Measurements from ENCODE around the gene MED19. TPM values are rescaled to one million over a fixed set of nuclear protein-coding genes. Genes with fewer than 3 reads are reported as not detected.
"Not testable (repeated sequence)": the region's sequence is repeated elsewhere in the genome, so short reads cannot be mapped to it uniquely, and the experiment has no call there.

MED19 gene
- total RNA-seq, 2 donors from 2014 or later = 7.0 to 17.0 TPM

- no peak overlapping the region for H3K27ac Mint-ChIP-seq
- H3K9me3 Mint-ChIP-seq = no peaks in the 10 kb centered on the region
- ATAC-seq (no peak), DNase-seq (ENCODE audit: low spot score) (no peak)
- H3K4me3 Mint-ChIP-seq = no peak overlapping the region
- no peaks in the 10 kb centered on the region for H3K36me3 Mint-ChIP-seq
- peaks cover 0 to 3% of the 10 kb centered on the region in 2 donors for H3K4me1 Mint-ChIP-seq (ENCODE audit: low read depth in 2 of 2)
- no peaks in the 10 kb centered on the region for H3K27me3 Mint-ChIP-seq
These were observed 16.8 kb upstream of the MED19 start for GRCh38 chr11:57728829-57729228.

- Mint-ChIP-seq H3K27ac (peak overlapping the region in 1 of 2 donors; percentile 2), H3K4me1 (ENCODE audit: low read depth in 2 of 2) (peaks cover 0 to 3% of the 10 kb centered on the region in 2 donors), H3K36me3 (no peaks in the 10 kb centered on the region), H3K9me3 (no peaks in the 10 kb centered on the region), H3K4me3 (no peak overlapping the region), H3K27me3 (no peaks in the 10 kb centered on the region)
- no peak for DNase-seq (ENCODE audit: low spot score)
- ATAC-seq = no peak
These were observed 15.2 kb upstream of the MED19 start for GRCh38 chr11:57727185-57727584.

- H3K4me3 Mint-ChIP-seq; DNase-seq (ENCODE audit: low spot score); ATAC-seq; H3K27me3 Mint-ChIP-seq; H3K36me3 Mint-ChIP-seq; H3K27ac Mint-ChIP-seq; H3K9me3 Mint-ChIP-seq: not testable (repeated sequence)
- H3K4me1 Mint-ChIP-seq (ENCODE audit: low read depth in 2 of 2) = peaks cover 14 to 17% of the 10 kb centered on the region in 2 donors
These were observed 4.7 kb upstream of the MED19 start for GRCh38 chr11:57716726-57717125.

GRCh38 chr11:57713835-57714234 lies 1.8 kb upstream of the MED19 start:
- ATAC-seq = no peak
- no peaks in the 10 kb centered on the region for H3K9me3 Mint-ChIP-seq
- peaks cover 28 to 41% of the 10 kb centered on the region in 2 donors for H3K4me1 Mint-ChIP-seq (ENCODE audit: low read depth in 2 of 2)

GRCh38 chr11:57712256-57713150 lies 488 bp upstream of the MED19 start, which contains the start of gene TMX2:
Gene TMX2 (plus strand): TSS chr11:57712593. CDS start chr11:57712619, 26 bp downstream.
- peak within 1 kb of the TSS; percentile 99 for H3K4me3 Mint-ChIP-seq

More at GRCh38 chr11:57713835-57714234, 1.8 kb upstream of the MED19 start:
- Mint-ChIP-seq H3K4me3 (peak overlapping the region; percentile 99), H3K27ac (peak overlapping the region; percentile 85 to 92), H3K27me3 (no peaks in the 10 kb centered on the region), H3K36me3 (peaks cover 4% of the 10 kb centered on the region)
- DNase-seq (ENCODE audit: low spot score) = no peak

GRCh38 chr11:57709802-57710367 lies 2.1 kb downstream of the MED19 start:
- DNase-seq (ENCODE audit: low spot score) (no peak), ATAC-seq (no peak)
- peak overlapping the region; percentile 33 to 56 for H3K27ac Mint-ChIP-seq
- H3K27me3 Mint-ChIP-seq = no peaks in the 10 kb centered on the region
- peak overlapping the region; percentile 3 for H3K4me3 Mint-ChIP-seq
- peaks cover 34 to 41% of the 10 kb centered on the region in 2 donors for H3K4me1 Mint-ChIP-seq (ENCODE audit: low read depth in 2 of 2)
- H3K36me3 Mint-ChIP-seq = peaks cover 5% of the 10 kb centered on the region
- H3K9me3 Mint-ChIP-seq = no peaks in the 10 kb centered on the region

More at GRCh38 chr11:57712256-57713150, 488 bp upstream of the MED19 start, which contains the start of gene TMX2:
- Mint-ChIP-seq H3K9me3 (no peaks in the 10 kb centered on the region), H3K27me3 (no peaks in the 10 kb centered on the region), H3K36me3 (peaks cover 4% of the 10 kb centered on the region), H3K4me1 (ENCODE audit: low read depth in 2 of 2) (peaks cover 34 to 41% of the 10 kb centered on the region in 2 donors), H3K27ac (peak within 1 kb of the TSS; percentile 85 to 92)
- DNase-seq (ENCODE audit: low spot score) (peak; percentile 93), ATAC-seq (peak; percentile 95 to 97)

GRCh38 chr11:57705432-57705831 lies 6.6 kb downstream of the MED19 start:
- peaks cover 12% of the 10 kb centered on the region in 2 donors for H3K4me1 Mint-ChIP-seq (ENCODE audit: low read depth in 2 of 2)
- not testable (repeated sequence) for H3K9me3 Mint-ChIP-seq; H3K27me3 Mint-ChIP-seq; DNase-seq (ENCODE audit: low spot score); H3K4me3 Mint-ChIP-seq; ATAC-seq; H3K27ac Mint-ChIP-seq
- H3K36me3 Mint-ChIP-seq = peaks cover 14% of the 10 kb centered on the region

GRCh38 chr11:57704932-57705331 lies 7.1 kb downstream of the MED19 start:
- H3K27me3 Mint-ChIP-seq = no peaks in the 10 kb centered on the region
- H3K27ac Mint-ChIP-seq = peak overlapping the region in 1 of 2 donors; percentile 1
- H3K4me3 Mint-ChIP-seq = no peak overlapping the region
- no peaks in the 10 kb centered on the region for H3K9me3 Mint-ChIP-seq
- peaks cover 18% of the 10 kb centered on the region for H3K36me3 Mint-ChIP-seq
- peaks cover 7 to 9% of the 10 kb centered on the region in 2 donors for H3K4me1 Mint-ChIP-seq (ENCODE audit: low read depth in 2 of 2)
- ATAC-seq (no peak), DNase-seq (ENCODE audit: low spot score) (no peak)

- no peaks in the 10 kb centered on the region for H3K9me3 Mint-ChIP-seq
- H3K4me1 Mint-ChIP-seq (ENCODE audit: low read depth in 2 of 2) = peaks cover 0 to 3% of the 10 kb centered on the region in 2 donors
- H3K4me3 Mint-ChIP-seq = no peak overlapping the region
- no peak for DNase-seq (ENCODE audit: low spot score)
- H3K27me3 Mint-ChIP-seq = no peaks in the 10 kb centered on the region
- peaks cover 28% of the 10 kb centered on the region for H3K36me3 Mint-ChIP-seq
- no peak overlapping the region for H3K27ac Mint-ChIP-seq
- ATAC-seq = no peak
These were observed 8.7 kb downstream of the MED19 start for GRCh38 chr11:57703341-57703740.

GRCh38 chr11:57700425-57700824 lies 11.6 kb downstream of the MED19 start:
- Mint-ChIP-seq H3K27ac (no peak overlapping the region), H3K27me3 (no peaks in the 10 kb centered on the region), H3K9me3 (no peaks in the 10 kb centered on the region), H3K4me3 (no peak overlapping the region), H3K4me1 (ENCODE audit: low read depth in 2 of 2) (no peaks in the 10 kb centered on the region), H3K36me3 (peaks cover 41% of the 10 kb centered on the region)
- ATAC-seq (no peak), DNase-seq (ENCODE audit: low spot score) (no peak)

GRCh38 chr11:57699813-57700212 lies 12.2 kb downstream of the MED19 start:
- DNase-seq (ENCODE audit: low spot score) = no peak
- no peak overlapping the region for H3K4me3 Mint-ChIP-seq
- ATAC-seq = no peak
- H3K27me3 Mint-ChIP-seq = no peaks in the 10 kb centered on the region
- H3K36me3 Mint-ChIP-seq = peaks cover 38% of the 10 kb centered on the region
- no peak overlapping the region for H3K27ac Mint-ChIP-seq
- no peaks in the 10 kb centered on the region for H3K4me1 Mint-ChIP-seq (ENCODE audit: low read depth in 2 of 2)
- H3K9me3 Mint-ChIP-seq = no peaks in the 10 kb centered on the region

- peaks cover 29% of the 10 kb centered on the region for H3K36me3 Mint-ChIP-seq
- no peak for ATAC-seq
- H3K27ac Mint-ChIP-seq = no peak overlapping the region
These were observed 13.1 kb downstream of the MED19 start for GRCh38 chr11:57698843-57699365.

GRCh38 chr11:57690474-57690873 lies 21.5 kb downstream of the MED19 start:
- peaks cover 0 to 14% of the 10 kb centered on the region in 2 donors for H3K4me1 Mint-ChIP-seq (ENCODE audit: low read depth in 2 of 2)
- H3K27me3 Mint-ChIP-seq; H3K9me3 Mint-ChIP-seq; DNase-seq (ENCODE audit: low spot score); ATAC-seq; H3K4me3 Mint-ChIP-seq; H3K27ac Mint-ChIP-seq: not testable (repeated sequence)
- peaks cover 31% of the 10 kb centered on the region for H3K36me3 Mint-ChIP-seq

More at GRCh38 chr11:57698843-57699365, 13.1 kb downstream of the MED19 start:
- Mint-ChIP-seq H3K4me3 (no peak overlapping the region), H3K9me3 (no peaks in the 10 kb centered on the region), H3K4me1 (ENCODE audit: low read depth in 2 of 2) (no peaks in the 10 kb centered on the region), H3K27me3 (no peaks in the 10 kb centered on the region)
- DNase-seq (ENCODE audit: low spot score) = no peak

GRCh38 chr11:57681168-57681567 lies 30.8 kb downstream of the MED19 start:
- Mint-ChIP-seq H3K4me3 (no peak overlapping the region), H3K4me1 (ENCODE audit: low read depth in 2 of 2) (peaks cover 26 to 27% of the 10 kb centered on the region in 2 donors), H3K27ac (peak overlapping the region in 1 of 2 donors; percentile 37)

More at GRCh38 chr11:57681168-57681567, 30.8 kb downstream of the MED19 start:
- H3K36me3 Mint-ChIP-seq = peaks cover 20% of the 10 kb centered on the region
- no peaks in the 10 kb centered on the region for H3K27me3 Mint-ChIP-seq
- DNase-seq (ENCODE audit: low spot score) (no peak), ATAC-seq (no peak)
- no peaks in the 10 kb centered on the region for H3K9me3 Mint-ChIP-seq

All from natural killer cell treated with Interleukin-12 subunit alpha and Interleukin-12 subunit beta and Interleukin-15 and Interleukin-18, amount 100 ng/mL, for 72 hours (primary cell).